Measurements from ENCODE around the gene RPL13A.
"Not testable (repeated sequence)": the region's sequence is repeated elsewhere in the genome, so short reads cannot be mapped to it uniquely, and the experiment has no call there.

Gene RPL13A

GRCh38 chr19:49487277-49488045 lies at the start of gene RPL13A:
TSS of gene RPL13A (plus strand) at chr19:49487608. CDS start at chr19:49487630, 22 bp downstream.
- peak; percentile 97 to 98 for DNase-seq

GRCh38 chr19:49438261-49438660 lies 49.1 kb upstream of the RPL13A start:
- DNase-seq: no peak

GRCh38 chr19:49439836-49440235 lies 47.6 kb upstream of the RPL13A start:
- DNase-seq: no peak

GRCh38 chr19:49440439-49441209 lies 46.8 kb upstream of the RPL13A start:
- no peak for DNase-seq

GRCh38 chr19:49441210-49441959 lies 46.0 kb upstream of the RPL13A start, which contains the start of gene SLC17A7:
TSS of gene SLC17A7 (minus strand) at chr19:49441527. CDS start at chr19:49441379, 148 bp downstream.
- DNase-seq: no peak

GRCh38 chr19:49441960-49442350 lies 45.5 kb upstream of the RPL13A start:
- DNase-seq: no peak

GRCh38 chr19:49442354-49442753 lies 45.1 kb upstream of the RPL13A start:
- no peak for DNase-seq

GRCh38 chr19:49442771-49443365 lies 44.5 kb upstream of the RPL13A start:
- peak in 1 of 2 donors; percentile 64 for DNase-seq

- peak; percentile 91 to 98 for DNase-seq
These were observed 43.9 kb upstream of the RPL13A start for GRCh38 chr19:49443366-49444099.

- DNase-seq: not testable (repeated sequence)
These were observed 43.2 kb upstream of the RPL13A start for GRCh38 chr19:49444100-49444700.

- DNase-seq: no peak
These were observed 41.4 kb upstream of the RPL13A start for GRCh38 chr19:49445997-49446396.

- DNase-seq: no peak
These were observed 39.6 kb upstream of the RPL13A start for GRCh38 chr19:49447485-49448431.

- DNase-seq: no peak
These were observed 39.0 kb upstream of the RPL13A start for GRCh38 chr19:49448432-49448786.

GRCh38 chr19:49450405-49450804 lies 37.0 kb upstream of the RPL13A start:
- DNase-seq: no peak

GRCh38 chr19:49451430-49452181 lies 35.8 kb upstream of the RPL13A start, which contains the start of gene PIH1D1:
TSS of gene PIH1D1 (minus strand) at chr19:49451814. CDS start at chr19:49451574, 240 bp downstream.
- peak; percentile 72 to 99 for DNase-seq

GRCh38 chr19:49453013-49453756 lies 34.2 kb upstream of the RPL13A start, which contains the start of gene ALDH16A1:
TSS of gene ALDH16A1 (plus strand) at chr19:49453225. CDS start at chr19:49453332, 107 bp downstream.
- peak; percentile 98 for DNase-seq

GRCh38 chr19:49453757-49454240 lies 33.6 kb upstream of the RPL13A start:
- no peak for DNase-seq

GRCh38 chr19:49455773-49456172 lies 31.6 kb upstream of the RPL13A start:
- DNase-seq: no peak

GRCh38 chr19:49456326-49456725 lies 31.1 kb upstream of the RPL13A start:
- DNase-seq: no peak

Data from bone marrow (tissue), 2 donors.